Stimulated activated CD8-positive, alpha-beta memory T cell treated with anti-CD3 and anti-CD28 coated beads, Interleukin-2, amount 100 ng/mL, for 1 hour (primary cell): ENCODE measurements around the gene LGR6.
"Not testable (repeated sequence)": the region's sequence is repeated elsewhere in the genome, so short reads cannot be mapped to it uniquely, and the experiment has no call there.

ENCODE experiments used
- DNase-seq, 2 donors: peaks; one replicate each; pipeline ENCODE4 v3.0.0-alpha.2; 2020; ENCODE audit warnings: low read depth in 2 of 2

LGR6 gene

GRCh38 chr1:202221911-202222909, 28.6 kb downstream of the LGR6 start:
- DNase-seq = no peak

- DNase-seq = no peak
Measured at GRCh38 chr1:202223121-202223860, 29.7 kb downstream of the LGR6 start.

GRCh38 chr1:202224453-202224852, 30.9 kb downstream of the LGR6 start:
- DNase-seq = no peak

GRCh38 chr1:202225131-202225530, 31.5 kb downstream of the LGR6 start:
- DNase-seq = no peak

GRCh38 chr1:202227053-202227672, 33.6 kb downstream of the LGR6 start:
- DNase-seq = no peak

- DNase-seq = no peak
Measured at GRCh38 chr1:202227997-202228401, 34.4 kb downstream of the LGR6 start.

- DNase-seq = no peak
Measured at GRCh38 chr1:202228484-202229122, 35.0 kb downstream of the LGR6 start.

GRCh38 chr1:202229376-202229775, 35.8 kb downstream of the LGR6 start:
- no peak for DNase-seq

- no peak for DNase-seq
Measured at GRCh38 chr1:202230061-202230938, 36.7 kb downstream of the LGR6 start.

GRCh38 chr1:202230939-202231645, 37.5 kb downstream of the LGR6 start:
- no peak for DNase-seq

- no peak for DNase-seq
Measured at GRCh38 chr1:202233171-202233570, 39.6 kb downstream of the LGR6 start.

GRCh38 chr1:202233804-202234203, 40.2 kb downstream of the LGR6 start:
- DNase-seq = no peak

- no peak for DNase-seq
Measured at GRCh38 chr1:202234331-202235002, 40.9 kb downstream of the LGR6 start.

- DNase-seq = no peak
Measured at GRCh38 chr1:202235003-202235660, 41.5 kb downstream of the LGR6 start.

GRCh38 chr1:202235856-202236837, 42.5 kb downstream of the LGR6 start:
- peak; percentile 19 to 41 for DNase-seq

- no peak for DNase-seq
Measured at GRCh38 chr1:202237052-202237451, 43.5 kb downstream of the LGR6 start.

- DNase-seq = no peak
Measured at GRCh38 chr1:202238914-202239313, 45.3 kb downstream of the LGR6 start.

GRCh38 chr1:202240226-202240625, 46.6 kb downstream of the LGR6 start:
- not testable (repeated sequence) for DNase-seq
